Keratinocyte (primary cell): Measurements from ENCODE around the gene PHF2. TPM values are rescaled to one million over a fixed set of nuclear protein-coding genes. Genes with fewer than 3 reads are reported as not detected.
A peak's percentile ranks its signal among the peaks of the same experiment; 100 is the strongest.

Experiments
- DNase-seq: peaks from one replicate; pipeline ENCODE4 v3.0.0-alpha.2; 2011; ENCODE audit warnings: low read depth, missing footprints, low spot score
- FAIRE-seq: peaks from 2 replicates; lab custom pipeline; 2011; peaks lifted over from hg19 to GRCh38; lab: Jason Lieb, UNC
- H2AFZ ChIP-seq: 2 replicates; pipeline ENCODE4 v1.6.0; 2012; ENCODE audit warnings: low read length, control low read depth, inconsistent platforms; ENCODE audit not compliant: control insufficient read depth
- H3K27ac ChIP-seq: 2 replicates; pipeline ENCODE4 v1.5.1; 2011; ENCODE audit warnings: low read length; ENCODE audit not compliant: control insufficient read depth, insufficient read depth
- H3K27me3 ChIP-seq: 3 replicates; pipeline ENCODE4 v1.6.0; 2011; ENCODE audit warnings: low read length; ENCODE audit not compliant: control insufficient read depth, insufficient read depth; ENCODE audit errors: extremely low read depth
- H3K36me3 ChIP-seq, 2 experiments: 2 replicates in 1 of 2; 3 replicates in 1 of 2; pipeline ENCODE4 v1.5.1; 2011; ENCODE audit warnings: low read length in 2 of 2, mild to moderate bottlenecking in 1 of 2; ENCODE audit not compliant: control insufficient read depth in 2 of 2, insufficient read depth in 2 of 2; ENCODE audit errors: extremely low read depth in 1 of 2
- H3K4me1 ChIP-seq: 3 replicates; pipeline ENCODE4 v1.5.1; 2011; ENCODE audit warnings: low read length; ENCODE audit not compliant: control insufficient read depth, insufficient read depth; ENCODE audit errors: extremely low read depth
- H3K4me2 ChIP-seq: 3 replicates; pipeline ENCODE4 v1.6.0; 2011; ENCODE audit warnings: low read depth, low read length; ENCODE audit not compliant: control insufficient read depth, insufficient read depth; ENCODE audit errors: extremely low read depth
- H3K4me3 ChIP-seq, 3 experiments: fragments of 200-600 bp in 1 of 3; sonication (generic) in 1 of 3; 2 replicates in 2 of 3; 3 replicates in 1 of 3; pipeline ENCODE4 v1.5.1; 2011 to 2016; ENCODE audit warnings: low read length in 3 of 3, mild to moderate bottlenecking in 3 of 3, control low read depth in 2 of 3, inconsistent platforms in 1 of 3, low read depth in 1 of 3, mixed read lengths in 1 of 3, mixed run types in 1 of 3, moderate library complexity in 1 of 3; ENCODE audit not compliant: control insufficient read depth in 2 of 3, insufficient read depth in 2 of 3; ENCODE audit errors: extremely low read depth in 1 of 3
- H3K79me2 ChIP-seq: 2 replicates; pipeline ENCODE4 v1.6.0; 2012; ENCODE audit warnings: low read length; ENCODE audit not compliant: control insufficient read depth, insufficient read depth
- H3K9ac ChIP-seq: 3 replicates; pipeline ENCODE4 v1.6.0; 2011; ENCODE audit warnings: low read length; ENCODE audit not compliant: control insufficient read depth, insufficient read depth; ENCODE audit errors: extremely low read depth
- H3K9me1 ChIP-seq: 3 replicates; pipeline ENCODE4 v1.6.0; 2011; ENCODE audit warnings: low read length; ENCODE audit not compliant: control insufficient read depth, insufficient read depth; ENCODE audit errors: extremely low read depth
- H3K9me3 ChIP-seq: 2 replicates; pipeline ENCODE4 v1.5.1; 2012; ENCODE audit warnings: low read depth, low read length; ENCODE audit not compliant: control insufficient read depth
- H4K20me1 ChIP-seq: 3 replicates; pipeline ENCODE4 v1.6.0; 2011; ENCODE audit warnings: low read length; ENCODE audit not compliant: control insufficient read depth, insufficient read depth; ENCODE audit errors: extremely low read depth
- CTCF ChIP-seq, 3 experiments: IDR thresholded peaks in 1 of 3; conservative IDR thresholded peaks in 1 of 3; optimal IDR thresholded peaks in 1 of 3; 2 replicates in 2 of 3; 3 replicates in 1 of 3; pipeline versions ENCODE3 to v1.5.1; 2011; ENCODE audit warnings: low read length in 3 of 3, mild to moderate bottlenecking in 3 of 3, moderate library complexity in 2 of 3, control low read depth in 1 of 3, inconsistent platforms in 1 of 3; ENCODE audit not compliant: insufficient read depth in 2 of 3; ENCODE audit errors: extremely low read depth in 1 of 3
- EZH2 ChIP-seq: IDR thresholded peaks from one replicate; pipeline ENCODE4 v1.6.1; 2012; ENCODE audit warnings: inconsistent platforms, mild to moderate bottlenecking, low read length, moderate library complexity
- dilution Hi-C: fragments of 300-500 bp; cut with MboI; formaldehyde crosslinking; loops from one replicate; pipeline ENCODE4 v1.7.0; 2020; ENCODE audit warnings: low sequenced_read_pairs; ENCODE audit not compliant: extremely low pct_ligation_motif_present
- polyA plus RNA-seq, 5 experiments: library from polyadenylated mRNA; depleted of rRNA in 3 of 5; stranded (reverse) in 3 of 5; stranded (forward) in 1 of 5; unstranded in 1 of 5; fragments of >200 nt; gene quantifications; 1 replicate in 1 of 5; 2 replicates in 3 of 5; 3 replicates in 1 of 5; pipeline versions ENCODE4 v1.2.1 to v1.2.3, GENCODE V29; 2011 to 2012; ENCODE audit warnings: missing spikeins in 2 of 5, low read depth in 1 of 5, low replicate concordance in 1 of 5

PHF2 gene
- polyA plus RNA-seq, 1 donor (not counting 4 experiments of a cell fraction or from before 2014, with no cell fraction given) = 5.1 TPM

- Histone ChIP-seq H3K4me3 (no peak overlapping the region), H3K9me3 (no peaks in the 10 kb centered on the region), H3K9me1 (no peaks in the 10 kb centered on the region), H3K36me3 (no peaks in the 10 kb centered on the region), H3K9ac (no peak overlapping the region), H3K4me2 (no peak overlapping the region), H4K20me1 (peaks cover 2% of the 10 kb centered on the region), H3K79me2 (peaks cover 56% of the 10 kb centered on the region), H3K27me3 (no peaks in the 10 kb centered on the region), H3K27ac (no peak overlapping the region), H2AFZ (no peak overlapping the region), H3K4me1 (no peaks in the 10 kb centered on the region)
- dilution Hi-C loops = no loop called here
- no peak for FAIRE-seq
- no peak for DNase-seq
- TF ChIP-seq CTCF (optimal IDR thresholded peaks at IDR 0.05 in 1 of 3, IDR thresholded peaks at IDR 0.05 in 1 of 3, conservative IDR thresholded peaks at IDR 0.05 in 1 of 3; ENCODE audit: extremely low read depth in 1 of 3, insufficient read depth in 2 of 3, low read length in 3 of 3) (no peak), EZH2 (no peak)
Observed at GRCh38 chr9:93587651-93588347, 11.4 kb downstream of the PHF2 start.

GRCh38 chr9:93588641-93589609, 12.5 kb downstream of the PHF2 start:
- no peak overlapping the region for H3K27ac ChIP-seq
- no peak overlapping the region for H2AFZ ChIP-seq
- FAIRE-seq (peak; percentile 77), DNase-seq (no peak)
- H3K9ac ChIP-seq = no peak overlapping the region
- no peaks in the 10 kb centered on the region for H3K9me3 ChIP-seq
- no peaks in the 10 kb centered on the region for H3K27me3 ChIP-seq
- peaks cover 2% of the 10 kb centered on the region for H4K20me1 ChIP-seq
- H3K4me3 ChIP-seq = no peak overlapping the region
- H3K4me2 ChIP-seq = no peak overlapping the region
- no peaks in the 10 kb centered on the region for H3K36me3 ChIP-seq
- peaks cover 52% of the 10 kb centered on the region for H3K79me2 ChIP-seq
- H3K4me1 ChIP-seq = peaks cover 5% of the 10 kb centered on the region
- dilution Hi-C loops = no loop called here
- TF ChIP-seq EZH2 (no peak), CTCF (optimal IDR thresholded peaks at IDR 0.05 in 1 of 3, IDR thresholded peaks at IDR 0.05 in 1 of 3, conservative IDR thresholded peaks at IDR 0.05 in 1 of 3; ENCODE audit: extremely low read depth in 1 of 3, insufficient read depth in 2 of 3, low read length in 3 of 3) (no peak)
- no peaks in the 10 kb centered on the region for H3K9me1 ChIP-seq
